SU-DHL-6 (cell line): Measurements from ENCODE around the gene LSM3.

Experiments
- H2AFZ ChIP-seq: fragments of 200-600 bp; sonication (generic); 2 replicates; pipeline ENCODE4 v1.6.1; 2014; ENCODE audit warnings: low read depth, mild to moderate bottlenecking, moderate library complexity, mixed read lengths, antibody characterized with exemption, low read length; ENCODE audit not compliant: severe bottlenecking
- H3F3A ChIP-seq: fragments of 200-600 bp; shearing (Covaris generic); 2 replicates; pipeline ENCODE4 v1.6.0; 2016; ENCODE audit warnings: antibody characterized with exemption, mild to moderate bottlenecking; ENCODE audit not compliant: insufficient read depth
- H3K27ac ChIP-seq: fragments of 200-600 bp; sonication (generic); 2 replicates; pipeline ENCODE4 v1.5.1; 2016; ENCODE audit warnings: low read depth, mild to moderate bottlenecking, low read length, moderate library complexity, mixed read lengths
- H3K27me3 ChIP-seq: fragments of 200-600 bp; sonication (generic), shearing (Covaris generic); 2 replicates; pipeline ENCODE4 v1.6.0; 2014; ENCODE audit warnings: mild to moderate bottlenecking, low read length
- H3K36me3 ChIP-seq: fragments of 200-600 bp; sonication (generic); 2 replicates; pipeline ENCODE4 v1.6.1; 2014; ENCODE audit warnings: mild to moderate bottlenecking, low read length, mixed read lengths
- H3K4me2 ChIP-seq: fragments of 300-600, 200-600 bp; shearing (Covaris generic), sonication (generic); 2 replicates; pipeline ENCODE4 v1.6.0; 2014; ENCODE audit warnings: low read length, low read depth, mild to moderate bottlenecking; ENCODE audit not compliant: poor library complexity, severe bottlenecking
- H3K4me3 ChIP-seq: fragments of 200-600 bp; sonication (generic); 2 replicates; pipeline ENCODE4 v1.5.1; 2014; ENCODE audit warnings: antibody characterized with exemption, low read length, mild to moderate bottlenecking, mixed read lengths; ENCODE audit not compliant: insufficient read depth, poor library complexity, severe bottlenecking
- H3K79me2 ChIP-seq: fragments of 200-600 bp; sonication (generic); 2 replicates; pipeline ENCODE4 v1.6.1; 2014; ENCODE audit warnings: mild to moderate bottlenecking, low read length, moderate library complexity; ENCODE audit not compliant: insufficient read depth
- H3K9ac ChIP-seq: fragments of 200-600 bp; sonication (generic); 2 replicates; pipeline ENCODE4 v1.7.0; 2014; ENCODE audit warnings: mild to moderate bottlenecking, low read length
- H3K9me2 ChIP-seq: fragments of 200-600 bp; sonication (generic); replicated peaks from 2 replicates; pipeline ENCODE4 v1.6.1; 2014; ENCODE audit warnings: low read length; ENCODE audit not compliant: insufficient read depth
- H3K9me3 ChIP-seq: fragments of 200-600 bp; sonication (generic); 2 replicates; pipeline ENCODE4 v1.6.1; 2014; ENCODE audit warnings: low read length, mixed read lengths; ENCODE audit not compliant: insufficient read depth
- H4K20me1 ChIP-seq: fragments of 200-600 bp; sonication (generic); 2 replicates; pipeline ENCODE4 v1.6.1; 2014; ENCODE audit warnings: low read depth, mild to moderate bottlenecking, antibody characterized with exemption, low read length, moderate library complexity, mixed read lengths
- EZH2phosphoT487 ChIP-seq: fragments of 200-600 bp; sonication (generic), shearing (Covaris generic); conservative IDR thresholded peaks from 2 replicates; pipeline ENCODE4 v1.6.1; 2018; ENCODE audit warnings: mild to moderate bottlenecking, antibody characterized with exemption, low read length, moderate library complexity, mixed read lengths
- TF ChIP-seq, protein P1 (sequence below): fragments of 200-600 bp; sonication (generic); IDR thresholded peaks from one replicate; pipeline ENCODE4 v1.5.1; 2017; ENCODE audit warnings: antibody characterized with exemption, mild to moderate bottlenecking, low read length, moderate library complexity; ENCODE audit not compliant: insufficient read depth, poor library complexity, severe bottlenecking

LSM3 gene

DNA sequence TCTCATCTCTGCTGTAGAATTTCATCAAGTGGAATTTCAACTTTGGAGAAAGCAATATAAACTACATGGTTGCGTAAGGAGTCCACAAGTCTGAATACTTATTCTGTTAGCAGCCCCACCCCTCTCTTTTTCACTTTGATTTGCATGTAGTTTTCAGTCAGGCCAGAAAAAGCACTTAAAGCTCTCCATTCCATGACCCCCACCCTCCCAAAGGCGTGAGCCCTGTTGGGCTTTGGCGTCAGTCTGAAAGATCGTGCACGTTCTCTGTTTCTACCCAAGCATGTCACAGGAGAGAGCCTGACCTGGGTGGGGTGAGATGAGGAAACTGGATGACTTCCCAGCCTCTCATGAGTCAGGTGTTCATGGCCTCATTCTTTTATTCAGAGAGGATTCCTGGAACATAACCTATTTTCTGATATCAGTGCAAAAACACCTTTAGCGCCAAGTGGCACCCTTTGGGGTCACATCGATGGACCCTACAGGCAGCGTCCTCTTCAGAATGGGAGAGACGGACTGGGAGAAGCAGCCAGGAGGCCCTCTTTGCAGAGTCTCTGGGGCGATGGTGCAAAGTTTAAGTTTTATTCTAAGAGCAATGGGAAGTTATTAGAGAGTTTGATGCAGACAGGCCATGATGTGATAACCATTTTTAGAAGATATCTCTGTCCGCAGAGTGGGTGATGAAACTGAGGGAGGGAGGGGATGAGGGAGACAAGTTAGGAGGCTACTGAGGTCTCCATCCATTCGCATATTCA lies 55.8 kb downstream of the LSM3 start:
- Histone ChIP-seq H3K79me2 (no peaks in the 10 kb centered on the region), H3K4me2 (no peak overlapping the region), H3K9me3 (no peaks in the 10 kb centered on the region), H3K9me2 (no peaks in the 10 kb centered on the region), H3K36me3 (no peaks in the 10 kb centered on the region), H3K27me3 (no peaks in the 10 kb centered on the region), H2AFZ (no peak overlapping the region), H3K9ac (no peak overlapping the region), H4K20me1 (no peaks in the 10 kb centered on the region), H3K4me3 (no peak overlapping the region), H3K27ac (no peak overlapping the region), H3F3A (no peaks in the 10 kb centered on the region)
- TF ChIP-seq, protein P1, sequence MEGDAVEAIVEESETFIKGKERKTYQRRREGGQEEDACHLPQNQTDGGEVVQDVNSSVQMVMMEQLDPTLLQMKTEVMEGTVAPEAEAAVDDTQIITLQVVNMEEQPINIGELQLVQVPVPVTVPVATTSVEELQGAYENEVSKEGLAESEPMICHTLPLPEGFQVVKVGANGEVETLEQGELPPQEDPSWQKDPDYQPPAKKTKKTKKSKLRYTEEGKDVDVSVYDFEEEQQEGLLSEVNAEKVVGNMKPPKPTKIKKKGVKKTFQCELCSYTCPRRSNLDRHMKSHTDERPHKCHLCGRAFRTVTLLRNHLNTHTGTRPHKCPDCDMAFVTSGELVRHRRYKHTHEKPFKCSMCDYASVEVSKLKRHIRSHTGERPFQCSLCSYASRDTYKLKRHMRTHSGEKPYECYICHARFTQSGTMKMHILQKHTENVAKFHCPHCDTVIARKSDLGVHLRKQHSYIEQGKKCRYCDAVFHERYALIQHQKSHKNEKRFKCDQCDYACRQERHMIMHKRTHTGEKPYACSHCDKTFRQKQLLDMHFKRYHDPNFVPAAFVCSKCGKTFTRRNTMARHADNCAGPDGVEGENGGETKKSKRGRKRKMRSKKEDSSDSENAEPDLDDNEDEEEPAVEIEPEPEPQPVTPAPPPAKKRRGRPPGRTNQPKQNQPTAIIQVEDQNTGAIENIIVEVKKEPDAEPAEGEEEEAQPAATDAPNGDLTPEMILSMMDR: no peak
- TF ChIP-seq EZH2phosphoT487: no peak

GRCh38 chr3:14235003-14235911 lies 56.6 kb downstream of the LSM3 start:
- no peaks in the 10 kb centered on the region for H4K20me1 ChIP-seq
- no peak for TF ChIP-seq EZH2phosphoT487
- TF ChIP-seq, protein P1: no peak
- no peaks in the 10 kb centered on the region for H3K36me3 ChIP-seq
- no peak overlapping the region for H3K27ac ChIP-seq
- no peaks in the 10 kb centered on the region for H3K9me2 ChIP-seq
- H3K9ac ChIP-seq: no peak overlapping the region
- H3K27me3 ChIP-seq: no peaks in the 10 kb centered on the region
- no peak overlapping the region for H3K4me3 ChIP-seq
- H2AFZ ChIP-seq: no peak overlapping the region
- no peaks in the 10 kb centered on the region for H3F3A ChIP-seq
- no peaks in the 10 kb centered on the region for H3K9me3 ChIP-seq
- no peaks in the 10 kb centered on the region for H3K79me2 ChIP-seq
- H3K4me2 ChIP-seq: no peak overlapping the region

GRCh38 chr3:14235912-14236295 lies 57.3 kb downstream of the LSM3 start:
- no peak overlapping the region for H3K27ac ChIP-seq
- H3K9me2 ChIP-seq: no peaks in the 10 kb centered on the region
- no peaks in the 10 kb centered on the region for H3K27me3 ChIP-seq
- H3K4me2 ChIP-seq: no peak overlapping the region
- H3K36me3 ChIP-seq: no peaks in the 10 kb centered on the region
- no peak for TF ChIP-seq EZH2phosphoT487
- TF ChIP-seq, protein P1: no peak
- no peaks in the 10 kb centered on the region for H3K79me2 ChIP-seq
- no peaks in the 10 kb centered on the region for H3F3A ChIP-seq
- no peak overlapping the region for H3K4me3 ChIP-seq
- H3K9me3 ChIP-seq: no peaks in the 10 kb centered on the region
- no peak overlapping the region for H3K9ac ChIP-seq
- no peaks in the 10 kb centered on the region for H4K20me1 ChIP-seq
- no peak overlapping the region for H2AFZ ChIP-seq
